KMS-11 (cell line): Measurements from ENCODE around the gene TECPR2.

Experiments
- H2AFZ ChIP-seq: fragments of 200-600 bp; sonication (generic); 2 replicates; pipeline ENCODE4 v1.6.1; 2016; ENCODE audit warnings: antibody characterized with exemption, mixed run types, low read depth
- H3K27ac ChIP-seq: fragments of 200-600 bp; sonication (generic); 2 replicates; pipeline ENCODE4 v1.6.1; 2016; ENCODE audit warnings: mild to moderate bottlenecking, mixed run types
- H3K27me3 ChIP-seq: fragments of 200-600 bp; sonication (generic); 2 replicates; pipeline ENCODE4 v1.6.1; 2017; ENCODE audit warnings: mild to moderate bottlenecking, low read depth, mixed run types, moderate library complexity; ENCODE audit not compliant: insufficient read depth
- H3K36me3 ChIP-seq: fragments of 200-600 bp; sonication (generic); 2 replicates; pipeline ENCODE4 v1.6.1; 2017; ENCODE audit warnings: mild to moderate bottlenecking, mixed run types; ENCODE audit not compliant: insufficient read depth
- H3K4me1 ChIP-seq: fragments of 200-600 bp; sonication (generic); 2 replicates; pipeline ENCODE4 v1.6.1; 2016; ENCODE audit warnings: mild to moderate bottlenecking, low read depth, mixed run types; ENCODE audit not compliant: poor library complexity, severe bottlenecking
- H3K4me2 ChIP-seq: fragments of 200-600 bp; sonication (generic); 2 replicates; pipeline ENCODE4 v1.7.0; 2016; ENCODE audit warnings: mild to moderate bottlenecking, mixed run types
- H3K4me3 ChIP-seq: fragments of 200-600 bp; sonication (generic); IDR thresholded peaks from 2 replicates; pipeline ENCODE4 v1.6.1; 2017; ENCODE audit warnings: low read depth, low read length, mixed read lengths; ENCODE audit not compliant: insufficient read depth
- H3K79me2 ChIP-seq: fragments of 200-600 bp; sonication (generic); 2 replicates; pipeline ENCODE4 v1.6.1; 2016; ENCODE audit warnings: low read depth, mixed run types; ENCODE audit not compliant: insufficient read depth
- H3K9ac ChIP-seq: fragments of 200-600 bp; sonication (generic); 2 replicates; pipeline ENCODE4 v1.6.1; 2016; ENCODE audit warnings: mild to moderate bottlenecking, mixed run types
- H4K20me1 ChIP-seq: fragments of 200-600 bp; sonication (generic); 2 replicates; pipeline ENCODE4 v1.6.1; 2016; ENCODE audit warnings: mild to moderate bottlenecking, mixed run types; ENCODE audit not compliant: insufficient read depth
- CTCF ChIP-seq: fragments of 200-600 bp; sonication (generic); conservative IDR thresholded peaks from 2 replicates; pipeline ENCODE4 v1.6.1; 2017; ENCODE audit warnings: low read depth, mild to moderate bottlenecking, antibody characterized with exemption, low read length, moderate library complexity, mixed read lengths

TECPR2 gene

GRCh38 chr14:102333795-102334705, 28.7 kb upstream of the TECPR2 start:
- H3K79me2 ChIP-seq: no peaks in the 10 kb centered on the region
- no peak overlapping the region for H3K4me2 ChIP-seq
- no peak for TF ChIP-seq CTCF
- H3K27ac ChIP-seq: no peak overlapping the region
- H2AFZ ChIP-seq: no peak overlapping the region
- H4K20me1 ChIP-seq: no peaks in the 10 kb centered on the region
- no peak overlapping the region for H3K4me3 ChIP-seq
- no peaks in the 10 kb centered on the region for H3K36me3 ChIP-seq
- H3K4me1 ChIP-seq: no peaks in the 10 kb centered on the region
- no peak overlapping the region for H3K9ac ChIP-seq
- no peaks in the 10 kb centered on the region for H3K27me3 ChIP-seq

- Histone ChIP-seq H2AFZ (no peak overlapping the region), H3K9ac (no peak overlapping the region), H4K20me1 (no peaks in the 10 kb centered on the region), H3K36me3 (no peaks in the 10 kb centered on the region), H3K4me1 (no peaks in the 10 kb centered on the region), H3K4me3 (no peak overlapping the region), H3K79me2 (no peaks in the 10 kb centered on the region), H3K4me2 (no peak overlapping the region), H3K27me3 (no peaks in the 10 kb centered on the region), H3K27ac (no peak overlapping the region)
- no peak for TF ChIP-seq CTCF
Observed at GRCh38 chr14:102335163-102335562, 27.6 kb upstream of the TECPR2 start.

GRCh38 chr14:102338724-102339123, 24.0 kb upstream of the TECPR2 start:
- Histone ChIP-seq H3K9ac (no peak overlapping the region), H3K4me2 (no peak overlapping the region), H3K4me3 (no peak overlapping the region), H3K79me2 (no peaks in the 10 kb centered on the region), H2AFZ (no peak overlapping the region), H4K20me1 (no peaks in the 10 kb centered on the region), H3K27ac (no peak overlapping the region), H3K36me3 (no peaks in the 10 kb centered on the region), H3K4me1 (no peaks in the 10 kb centered on the region), H3K27me3 (no peaks in the 10 kb centered on the region)
- no peak for TF ChIP-seq CTCF

GRCh38 chr14:102341566-102341965, 21.2 kb upstream of the TECPR2 start:
- Histone ChIP-seq H3K4me1 (no peaks in the 10 kb centered on the region), H3K79me2 (no peaks in the 10 kb centered on the region), H4K20me1 (no peaks in the 10 kb centered on the region), H3K4me2 (no peak overlapping the region), H3K4me3 (no peak overlapping the region), H3K9ac (no peak overlapping the region), H2AFZ (no peak overlapping the region), H3K36me3 (no peaks in the 10 kb centered on the region), H3K27ac (no peak overlapping the region), H3K27me3 (no peaks in the 10 kb centered on the region)
- no peak for TF ChIP-seq CTCF
